SU-DHL-6 (cell line): Measurements from ENCODE around the gene MYOM3.

Experiments used
- CTCF ChIP-seq: fragments of 200-600 bp; sonication (generic); IDR thresholded peaks from one replicate; pipeline ENCODE4 v1.5.1; 2017; ENCODE audit warnings: antibody characterized with exemption, mild to moderate bottlenecking, low read length, moderate library complexity; ENCODE audit not compliant: insufficient read depth, poor library complexity, severe bottlenecking
- EZH2phosphoT487 ChIP-seq: fragments of 200-600 bp; sonication (generic), shearing (Covaris generic); conservative IDR thresholded peaks from 2 replicates; pipeline ENCODE4 v1.6.1; 2018; ENCODE audit warnings: mild to moderate bottlenecking, antibody characterized with exemption, low read length, moderate library complexity, mixed read lengths

DNA sequence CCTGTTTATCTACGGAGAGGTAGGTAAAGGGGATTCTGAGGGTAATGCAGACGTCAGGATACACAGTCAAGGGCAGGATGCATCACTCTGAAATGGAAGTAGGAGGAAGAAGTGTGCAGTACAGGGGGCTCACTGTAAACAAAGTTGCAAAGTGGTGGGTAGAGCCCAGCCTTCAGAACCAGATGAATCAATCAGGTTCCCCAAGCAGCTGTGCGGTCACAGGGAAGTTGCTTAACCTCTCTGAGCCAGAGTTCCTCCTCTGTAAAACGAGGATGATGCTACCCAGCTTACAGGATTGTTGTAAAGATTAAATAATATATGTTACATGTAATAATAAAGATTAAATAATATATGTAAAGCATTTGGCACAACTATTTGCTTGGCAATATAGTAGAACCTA is 13.5 kb upstream of the MYOM3 start:
- TF ChIP-seq CTCF (no peak), EZH2phosphoT487 (no peak)
